H1 (cell line): ENCODE data around the gene FLOT1. TPM values are rescaled to one million over a fixed set of nuclear protein-coding genes. Genes with fewer than 3 reads are reported as not detected.

Source experiments
- CTCF ChIA-PET: fragments of 300-600 bp; sonication (Branson Sonifier 250); formaldehyde crosslinking; loops from one replicate; lab custom pipeline; 2021; ENCODE audit not compliant: partially characterized antibody; lab: Charles Lee
- POLR2A ChIA-PET: fragments of 300-600 bp; sonication (Branson Sonifier 250); formaldehyde crosslinking; loops from one replicate; lab custom pipeline; 2021; ENCODE audit warnings: inconsistent platforms; ENCODE audit not compliant: partially characterized antibody; lab: Charles Lee
- DNase-seq, 2 experiments: peaks; one replicate each; pipeline versions ENCODE4 v3.0.0 to v3.0.0-alpha.2; 2010 to 2022; ENCODE audit warnings: low spot score in 2 of 2, low read depth in 1 of 2, mixed read lengths in 1 of 2
- FAIRE-seq: peaks from 2 replicates; lab custom pipeline; 2011; peaks lifted over from hg19 to GRCh38; lab: Jason Lieb, UNC
- H2AFZ ChIP-seq: 2 replicates; pipeline ENCODE4 v1.8.1; 2012; ENCODE audit warnings: low read length, inconsistent platforms
- H2AK5ac ChIP-seq: 2 replicates; pipeline ENCODE4 v1.6.1; 2013; ENCODE audit warnings: low read depth, low read length
- H2BK120ac ChIP-seq: replicated peaks from 2 replicates; pipeline ENCODE3; 2013; ENCODE audit warnings: low read depth, low read length, inconsistent platforms
- H2BK12ac ChIP-seq: 2 replicates; pipeline ENCODE4 v1.6.1; 2013; ENCODE audit warnings: low read depth, low read length
- H2BK15ac ChIP-seq: 2 replicates; pipeline ENCODE4 v1.6.1; 2013; ENCODE audit warnings: low read length
- H2BK20ac ChIP-seq: 2 replicates; pipeline ENCODE4 v1.6.1; 2013; ENCODE audit warnings: low read length
- H2BK5ac ChIP-seq: 2 replicates; pipeline ENCODE4 v1.6.1; 2013; ENCODE audit warnings: low read depth, low read length
- H3K14ac ChIP-seq: 2 replicates; pipeline ENCODE4 v1.6.1; 2013; ENCODE audit warnings: inconsistent platforms; ENCODE audit not compliant: insufficient read length
- H3K18ac ChIP-seq: 2 replicates; pipeline ENCODE4 v1.6.1; 2013; ENCODE audit warnings: low read length; ENCODE audit errors: extremely low read depth
- H3K23ac ChIP-seq: 2 replicates; pipeline ENCODE4 v1.6.1; 2013; ENCODE audit warnings: inconsistent platforms; ENCODE audit not compliant: insufficient read length
- H3K23me2 ChIP-seq: 2 replicates; pipeline ENCODE4 v1.6.1; 2013; ENCODE audit warnings: low read depth, low read length
- H3K27ac ChIP-seq: 2 replicates; pipeline ENCODE4 v1.6.1; 2011; ENCODE audit warnings: low read depth, low read length, inconsistent platforms
- H3K27me3 ChIP-seq, 4 experiments: replicated peaks in 1 of 4; 1 replicate in 1 of 4; 2 replicates in 3 of 4; pipeline versions ENCODE4 v1.6.1 to v1.8.1; 2011 to 2013; ENCODE audit warnings: low read length in 3 of 4, mild to moderate bottlenecking in 3 of 4, inconsistent platforms in 2 of 4, mixed read lengths in 2 of 4, moderate library complexity in 1 of 4; ENCODE audit not compliant: control insufficient read depth in 3 of 4, insufficient read depth in 3 of 4; ENCODE audit errors: extremely low read depth in 1 of 4
- H3K36me3 ChIP-seq, 4 experiments: 2 replicates each; pipeline versions ENCODE4 v1.6.1 to v1.8.1; 2011 to 2013; ENCODE audit warnings: mild to moderate bottlenecking in 4 of 4, low read length in 3 of 4, moderate library complexity in 2 of 4, control low read depth in 1 of 4, inconsistent platforms in 1 of 4; ENCODE audit not compliant: insufficient read depth in 4 of 4, control insufficient read depth in 2 of 4
- H3K4ac ChIP-seq: replicated peaks from 2 replicates; pipeline ENCODE3; 2013; ENCODE audit warnings: low read length, low read depth, mixed read lengths, inconsistent platforms; ENCODE audit not compliant: insufficient read length
- H3K4me1 ChIP-seq, 4 experiments: replicated peaks in 1 of 4; 1 replicate in 1 of 4; 2 replicates in 3 of 4; pipeline versions ENCODE4 v1.6.1 to v1.8.1; 2011 to 2013; ENCODE audit warnings: low read length in 3 of 4, inconsistent platforms in 2 of 4, mixed read lengths in 1 of 4; ENCODE audit not compliant: insufficient read depth in 4 of 4, control insufficient read depth in 3 of 4
- H3K4me2 ChIP-seq, 2 experiments: 2 replicates each; pipeline versions ENCODE4 v1.6.1 to v1.8.1; 2011 to 2013; ENCODE audit warnings: low read depth in 2 of 2, low read length in 2 of 2, control low read depth in 1 of 2, inconsistent platforms in 1 of 2, mild to moderate bottlenecking in 1 of 2; ENCODE audit not compliant: insufficient read depth in 1 of 2
- H3K4me3 ChIP-seq, 4 experiments: fragments of 200-600, 300-600 bp in 1 of 4; sonication (generic), shearing (Covaris generic), sonication (Bioruptor Twin) in 1 of 4; 2 replicates each; pipeline versions ENCODE4 v1.5.1 to v1.8.1; 2011 to 2016; ENCODE audit warnings: low read length in 4 of 4, low read depth in 3 of 4, control low read depth in 2 of 4, inconsistent platforms in 2 of 4, mild to moderate bottlenecking in 2 of 4, mixed read lengths in 1 of 4, moderate library complexity in 1 of 4; ENCODE audit not compliant: insufficient read depth in 2 of 4; ENCODE audit errors: extremely low read depth in 1 of 4
- H3K56ac ChIP-seq: replicated peaks from 2 replicates; pipeline ENCODE3; 2013; ENCODE audit warnings: low read depth, mild to moderate bottlenecking, mixed read lengths, low read length, inconsistent platforms; ENCODE audit not compliant: insufficient read length
- H3K79me1 ChIP-seq: 2 replicates; pipeline ENCODE4 v1.6.1; 2013; ENCODE audit warnings: low read depth, low read length, control low read depth
- H3K79me2 ChIP-seq, 2 experiments: 2 replicates each; pipeline versions ENCODE4 v1.6.1 to v1.8.1; 2012 to 2013; ENCODE audit warnings: low read length in 2 of 2, mild to moderate bottlenecking in 2 of 2, inconsistent platforms in 1 of 2; ENCODE audit not compliant: insufficient read depth in 2 of 2, control insufficient read depth in 1 of 2
- H3K9ac ChIP-seq, 4 experiments: replicated peaks in 1 of 4; 1 replicate in 1 of 4; 2 replicates in 3 of 4; pipeline versions ENCODE4 v1.6.1 to v1.8.1; 2011 to 2013; ENCODE audit warnings: low read depth in 3 of 4, low read length in 3 of 4, control low read depth in 2 of 4, mild to moderate bottlenecking in 2 of 4, moderate library complexity in 2 of 4, inconsistent platforms in 1 of 4; ENCODE audit errors: extremely low read depth in 1 of 4
- H3K9me3 ChIP-seq, 2 experiments: 2 replicates each; pipeline versions ENCODE4 v1.6.1 to v1.8.1; 2012 to 2013; ENCODE audit warnings: mild to moderate bottlenecking in 2 of 2, moderate library complexity in 2 of 2, control low read depth in 1 of 2, inconsistent platforms in 1 of 2, low read depth in 1 of 2, low read length in 1 of 2, mixed read lengths in 1 of 2; ENCODE audit not compliant: insufficient read depth in 2 of 2
- H4K20me1 ChIP-seq, 2 experiments: replicated peaks in 1 of 2; 2 replicates each; pipeline versions ENCODE3 to v1.8.1; 2011 to 2013; ENCODE audit warnings: inconsistent platforms in 2 of 2, low read length in 2 of 2, mild to moderate bottlenecking in 1 of 2; ENCODE audit not compliant: insufficient read depth in 2 of 2, control insufficient read depth in 1 of 2
- H4K5ac ChIP-seq: 2 replicates; pipeline ENCODE4 v1.6.1; 2013; ENCODE audit warnings: low read length, low read depth, mixed read lengths, inconsistent platforms; ENCODE audit not compliant: insufficient read length
- H4K8ac ChIP-seq: 2 replicates; pipeline ENCODE4 v1.8.0; 2013; ENCODE audit warnings: mild to moderate bottlenecking, moderate library complexity, low read length, inconsistent platforms; ENCODE audit not compliant: insufficient read depth; ENCODE audit errors: extremely low read depth
- H4K91ac ChIP-seq: replicated peaks from 2 replicates; pipeline ENCODE3; 2013; ENCODE audit warnings: low read length, mixed read lengths, inconsistent platforms; ENCODE audit not compliant: insufficient read length
- CBX5 ChIP-seq: fragments of 300-800, 300-1000 bp; sonication (generic); IDR thresholded peaks from 2 replicates; pipeline ENCODE4 v1.7.1; 2016; ENCODE audit warnings: antibody characterized with exemption, low read length, low read depth
- E2F6 ChIP-seq: IDR thresholded peaks from 2 replicates; pipeline ENCODE4 v1.6.1; 2012; ENCODE audit warnings: inconsistent platforms
- GABPA ChIP-seq: IDR thresholded peaks from 2 replicates; pipeline ENCODE4 v1.6.1; 2011; ENCODE audit warnings: mild to moderate bottlenecking, low read length, moderate library complexity, borderline replicate concordance; ENCODE audit not compliant: insufficient read depth
- HDAC2 ChIP-seq, 2 experiments: fragments of 300-600 bp in 1 of 2; sonication (generic) in 1 of 2; IDR thresholded peaks; 2 replicates each; pipeline ENCODE4 v1.6.1; 2011 to 2012; ENCODE audit warnings: low read depth in 2 of 2, low read length in 2 of 2, mild to moderate bottlenecking in 2 of 2, moderate library complexity in 2 of 2, borderline replicate concordance in 1 of 2, inconsistent platforms in 1 of 2
- JUN ChIP-seq: IDR thresholded peaks from 2 replicates; pipeline ENCODE4 v1.6.1; 2011; ENCODE audit warnings: low read depth, mild to moderate bottlenecking, improper control_type of control experiment, low read length
- KDM1A ChIP-seq: fragments of 200-600, 300-600 bp; sonication (generic); IDR thresholded peaks from 2 replicates; pipeline ENCODE4 v1.7.1; 2016; ENCODE audit warnings: mild to moderate bottlenecking, low read length, borderline replicate concordance
- SIX5 ChIP-seq: IDR thresholded peaks from 2 replicates; pipeline ENCODE4 v1.6.1; 2011; ENCODE audit warnings: mild to moderate bottlenecking, low read depth, low read length
- SRF ChIP-seq: IDR thresholded peaks from 2 replicates; pipeline ENCODE4 v1.6.1; 2011; ENCODE audit warnings: mild to moderate bottlenecking, low read depth, low read length, moderate library complexity
- TCF12 ChIP-seq: IDR thresholded peaks from 2 replicates; pipeline ENCODE4 v1.6.1; 2011; ENCODE audit warnings: low read depth, mild to moderate bottlenecking, low read length
- YY1 ChIP-seq: IDR thresholded peaks from 2 replicates; pipeline ENCODE4 v1.6.1; 2011; ENCODE audit warnings: low read depth, mild to moderate bottlenecking, low read length
- whole genome bisulfite sequencing, 2 experiments: shearing (Covaris generic) in 1 of 2; methylation state at CpG; one replicate each; pipeline versions ENCODE4 v1.1.6 to v1.1.7; 2013 to 2015; ENCODE audit warnings: low lambda C conversion rate in 2 of 2, mixed read lengths in 2 of 2, inconsistent platforms in 1 of 2, low coverage in 1 of 2, missing lambda C conversion rate in 1 of 2; ENCODE audit not compliant: insufficient replicate concordance in 2 of 2, insufficient coverage in 1 of 2, insufficient read length in 1 of 2; ENCODE audit errors: extremely low coverage in 1 of 2, missing lambda C conversion rate in 1 of 2; 5-methylcytosine and 5-hydroxymethylcytosine counted together
- polyA plus RNA-seq, 7 experiments: library from polyadenylated mRNA; depleted of rRNA in 3 of 7; stranded (reverse) in 5 of 7; unstranded in 2 of 7; fragments of >200 nt in 5 of 7; fragments of 200-250 nt in 2 of 7; gene quantifications; 1 replicate in 5 of 7; 2 replicates in 1 of 7; 4 replicates in 1 of 7; pipeline versions ENCODE4 v1.2.1 to v1.2.3, GENCODE V29; 2011 to 2013; ENCODE audit warnings: missing spikeins in 2 of 7, mixed read lengths in 2 of 7
- total RNA-seq: library from RNA; stranded (reverse); fragmentation: NEBNext Ultra II Directional; extraction: Animal tissue kit (Norgen Biotek cat#: 25700); gene quantifications from 2 replicates; pipeline ENCODE4 v1.2.1, GENCODE V29; 2021

FLOT1 gene
- total and polyA plus RNA-seq, 2 of the 8 experiments (the other 6 are each of a cell fraction or from before 2014, with no cell fraction given) = 87.5 to 88.1 TPM

DNA sequence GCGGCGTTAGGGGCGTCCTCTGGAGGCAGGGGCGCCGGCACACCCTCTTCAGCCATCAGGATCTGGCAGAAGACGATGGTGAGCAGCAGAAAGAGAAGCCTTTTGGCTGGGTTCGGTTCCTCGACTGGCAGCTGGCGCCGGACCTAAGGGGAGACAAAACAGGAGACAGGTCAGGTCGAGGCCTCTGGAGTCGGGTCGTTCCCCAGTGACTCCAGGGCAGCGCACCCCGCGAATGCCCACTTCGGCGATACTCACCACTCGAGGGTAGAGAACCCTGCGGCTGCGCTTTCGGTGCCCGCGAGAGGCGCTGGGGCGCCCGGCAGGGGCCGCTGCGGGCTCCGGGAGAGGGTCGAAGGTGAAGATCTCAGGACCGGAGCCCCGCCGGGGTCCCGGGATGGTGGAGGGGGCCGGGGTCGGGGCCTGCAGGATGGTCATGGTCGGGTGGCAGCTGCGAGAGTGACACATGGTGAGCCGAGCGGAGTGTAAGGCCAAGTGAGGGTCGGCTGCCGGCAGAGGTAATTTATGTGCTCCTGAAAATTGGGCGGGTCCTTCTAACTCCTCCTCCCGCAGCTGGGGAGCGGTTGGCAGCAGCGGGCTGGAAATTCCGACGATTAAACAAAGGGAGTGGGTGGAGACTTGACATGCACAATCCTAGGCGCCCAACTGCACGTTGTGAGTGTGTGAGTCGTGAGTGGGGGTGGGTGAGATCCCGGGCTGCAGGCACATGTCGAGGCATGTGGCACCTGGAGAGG lies 1.7 kb upstream of the FLOT1 start, which contains the start of gene IER3:
TSS of gene IER3 (minus strand) at position 494 of the 752 bp plus-strand sequence. CDS start at position 465, 29 bp downstream.
- H4K20me1 ChIP-seq = peaks cover 1 to 3% of the 10 kb centered on the region in 2 experiments
- H3K36me3 ChIP-seq = peaks cover 9 to 13% (median 12%) of the 10 kb centered on the region in 4 experiments
- H2BK15ac ChIP-seq = peak within 1 kb of the TSS; percentile 48; the same call in 1 of the 2 replicates
- peak within 1 kb of the TSS; percentile 69; the same call in 1 of the 2 replicates for H2BK5ac ChIP-seq
- H4K5ac ChIP-seq = peak within 1 kb of the TSS; percentile 84
- DNase-seq (peak in 1 of 2 experiments; percentile 91), FAIRE-seq (no peak)
- no peak within 1 kb of the TSS for H3K14ac ChIP-seq
- H3K56ac ChIP-seq = peak within 1 kb of the TSS; percentile 62
- peaks cover 18% of the 10 kb centered on the region; the same call in 1 of the 2 replicates for H3K23me2 ChIP-seq
- peaks cover 3 to 18% (median 7%) of the 10 kb centered on the region in 4 experiments; a peak in 6 of 7 replicates for H3K4me1 ChIP-seq
- H2BK20ac ChIP-seq = peak within 1 kb of the TSS; percentile 51
- H3K79me2 ChIP-seq = peaks cover 0 to 11% of the 10 kb centered on the region in 2 experiments; a peak in 3 of 4 replicates
- H3K4me3 ChIP-seq = peak within 1 kb of the TSS; percentile 76 to 95 (median 88)
- peak within 1 kb of the TSS; percentile 25; the same call in 1 of the 2 replicates for H2AK5ac ChIP-seq
- POLR2A ChIA-PET = interaction anchor here (0.7 to 17.3 kb wide), 31 partner anchors 8 to 417 kb away, joined by 3 to 337 read pairs (median 3); partner anchors contain the start of genes DDR1, MDC1, MRPS18B and NRM
- H3K9me3 ChIP-seq = no peaks in the 10 kb centered on the region
- peak within 1 kb of the TSS; percentile 91 to 94 for H3K4me2 ChIP-seq
- no peak within 1 kb of the TSS for H2AFZ ChIP-seq
- no peak within 1 kb of the TSS for H2BK120ac ChIP-seq
- no peak within 1 kb of the TSS for H3K4ac ChIP-seq
- H4K91ac ChIP-seq = peak within 1 kb of the TSS; percentile 47
- CTCF ChIA-PET = interaction anchor here (0.6 to 2.8 kb wide), 4 partner anchors 13 to 83 kb away, joined by 3 to 16 read pairs (median 4); no protein-coding TSS in a partner anchor
- H3K79me1 ChIP-seq = peaks cover 9% of the 10 kb centered on the region
- no peak within 1 kb of the TSS for H3K27ac ChIP-seq
- 2% methylated on average over 49 of the region's 54 CpGs; no CpG with 5 or more reads in 1 of the 2 experiments for WGBS, 2 experiments
- peak within 1 kb of the TSS in 3 of 4 experiments; percentile 35 to 41 (median 38); a peak in 5 of 7 replicates for H3K9ac ChIP-seq
- H4K8ac ChIP-seq = peak within 1 kb of the TSS; percentile 22
- peak within 1 kb of the TSS; percentile 82; the same call in 1 of the 2 replicates for H2BK12ac ChIP-seq
- no peaks in the 10 kb centered on the region; a peak in 1 of 7 replicates for H3K27me3 ChIP-seq
- H3K23ac ChIP-seq = no peak within 1 kb of the TSS
- H3K18ac ChIP-seq = peak within 1 kb of the TSS; percentile 92
- TF ChIP-seq YY1 (no peak), HDAC2 (IDR thresholded peaks at IDR 0.05; ENCODE audit: borderline replicate concordance in 1 of 2, low read depth in 2 of 2, low read length in 2 of 2) (peak in 1 of 2 experiments; percentile 50; a peak in 1 of 4 replicates), SRF (no peak), JUN (no peak), SIX5 (no peak), GABPA (no peak), E2F6 (no peak), TCF12 (0 out of 2 replicates have a peak, but pooled peaks have one; percentile 45), KDM1A (peak; percentile 53; the same call in 1 of the 2 replicates), CBX5 (no peak)
